H1 (cell line): ENCODE data around the gene PPIF. TPM values are rescaled to one million over a fixed set of nuclear protein-coding genes. Genes with fewer than 3 reads are reported as not detected.

Source experiments
- CHD1 ChIP-seq: IDR thresholded peaks from 2 replicates; pipeline ENCODE4 v1.6.1; 2012; ENCODE audit warnings: low read depth, low read length, improper control_type of control experiment
- CHD7 ChIP-seq: fragments of 300-600 bp; sonication (generic); IDR thresholded peaks from 2 replicates; pipeline ENCODE4 v1.7.1; 2012; ENCODE audit warnings: low read length, moderate library complexity, mild to moderate bottlenecking, inconsistent platforms; ENCODE audit not compliant: insufficient replicate concordance
- RNF2 ChIP-seq: fragments of 200-900, 300-1000 bp; sonication (generic); IDR thresholded peaks from 2 replicates; pipeline ENCODE4 v1.7.1; 2016; ENCODE audit warnings: borderline replicate concordance, low read depth, mild to moderate bottlenecking, antibody characterized with exemption, low read length; ENCODE audit not compliant: poor library complexity, severe bottlenecking; ENCODE audit errors: missing control alignments
- polyA plus RNA-seq, 7 experiments: library from polyadenylated mRNA; depleted of rRNA in 3 of 7; stranded (reverse) in 5 of 7; unstranded in 2 of 7; fragments of >200 nt in 5 of 7; fragments of 200-250 nt in 2 of 7; gene quantifications; 1 replicate in 5 of 7; 2 replicates in 1 of 7; 4 replicates in 1 of 7; pipeline versions ENCODE4 v1.2.1 to v1.2.3, GENCODE V29; 2011 to 2013; ENCODE audit warnings: missing spikeins in 2 of 7, mixed read lengths in 2 of 7
- total RNA-seq: library from RNA; stranded (reverse); fragmentation: NEBNext Ultra II Directional; extraction: Animal tissue kit (Norgen Biotek cat#: 25700); gene quantifications from 2 replicates; pipeline ENCODE4 v1.2.1, GENCODE V29; 2021

The PPIF gene
- total and polyA plus RNA-seq, 2 of the 8 experiments (the other 6 are each of a cell fraction or from before 2014, with no cell fraction given) = 70.2 to 77.6 TPM

GRCh38 chr10:79346388-79347225 lies 662 bp upstream of the PPIF start (continued):
- TF ChIP-seq CHD7 = no peak
- TF ChIP-seq CHD1 = no peak
- no peak for TF ChIP-seq RNF2
